LNCAP (cell line): Measurements from ENCODE around the gene ZNF750.
A peak's percentile ranks its signal among the peaks of the same experiment; 100 is the strongest.

ENCODE experiments used
- TF ChIP-seq, protein P1 (sequence below): fragments of 450-650 bp; IDR thresholded peaks from 2 replicates; pipeline ENCODE4 v1.5.1; 2017; ENCODE audit warnings: mild to moderate bottlenecking

The ZNF750 gene

DNA sequence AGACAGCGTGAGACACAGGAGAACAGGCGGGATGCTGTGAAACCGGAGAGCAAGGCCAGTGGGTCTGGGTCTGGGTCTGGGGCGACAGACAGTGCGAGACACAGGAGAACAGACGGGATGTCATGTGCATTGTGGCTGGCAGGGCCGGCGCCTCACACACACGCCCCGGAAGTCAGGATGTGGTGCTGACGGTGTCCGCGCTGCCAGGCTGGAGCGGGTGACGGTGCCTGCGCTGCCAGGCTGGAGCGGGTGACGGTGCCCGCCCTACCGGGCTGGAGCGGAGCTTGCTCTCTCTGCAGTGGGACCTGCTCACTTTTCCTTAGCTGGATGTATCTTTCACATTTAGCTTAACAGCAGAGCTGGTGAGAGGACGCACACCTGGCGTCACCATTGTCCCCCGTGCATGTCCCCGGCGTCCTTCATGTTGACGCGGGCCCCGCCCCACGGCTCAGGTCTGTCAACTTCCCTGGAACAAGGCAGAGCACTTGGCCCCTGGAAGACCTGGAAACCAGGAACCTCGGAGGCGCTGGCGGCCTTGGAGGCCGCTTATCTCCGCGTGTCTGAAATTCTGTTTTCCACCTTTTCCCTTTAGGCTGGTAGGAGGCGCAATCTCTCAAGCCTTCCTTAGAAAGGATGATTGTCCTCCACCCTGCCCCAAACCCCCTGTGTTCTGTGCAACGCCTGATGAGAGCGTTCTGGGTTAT is 43.0 kb upstream of the ZNF750 start:
- TF ChIP-seq, protein P1, sequence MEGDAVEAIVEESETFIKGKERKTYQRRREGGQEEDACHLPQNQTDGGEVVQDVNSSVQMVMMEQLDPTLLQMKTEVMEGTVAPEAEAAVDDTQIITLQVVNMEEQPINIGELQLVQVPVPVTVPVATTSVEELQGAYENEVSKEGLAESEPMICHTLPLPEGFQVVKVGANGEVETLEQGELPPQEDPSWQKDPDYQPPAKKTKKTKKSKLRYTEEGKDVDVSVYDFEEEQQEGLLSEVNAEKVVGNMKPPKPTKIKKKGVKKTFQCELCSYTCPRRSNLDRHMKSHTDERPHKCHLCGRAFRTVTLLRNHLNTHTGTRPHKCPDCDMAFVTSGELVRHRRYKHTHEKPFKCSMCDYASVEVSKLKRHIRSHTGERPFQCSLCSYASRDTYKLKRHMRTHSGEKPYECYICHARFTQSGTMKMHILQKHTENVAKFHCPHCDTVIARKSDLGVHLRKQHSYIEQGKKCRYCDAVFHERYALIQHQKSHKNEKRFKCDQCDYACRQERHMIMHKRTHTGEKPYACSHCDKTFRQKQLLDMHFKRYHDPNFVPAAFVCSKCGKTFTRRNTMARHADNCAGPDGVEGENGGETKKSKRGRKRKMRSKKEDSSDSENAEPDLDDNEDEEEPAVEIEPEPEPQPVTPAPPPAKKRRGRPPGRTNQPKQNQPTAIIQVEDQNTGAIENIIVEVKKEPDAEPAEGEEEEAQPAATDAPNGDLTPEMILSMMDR, result peak; percentile 16; the same call in 1 of the 2 replicates

DNA sequence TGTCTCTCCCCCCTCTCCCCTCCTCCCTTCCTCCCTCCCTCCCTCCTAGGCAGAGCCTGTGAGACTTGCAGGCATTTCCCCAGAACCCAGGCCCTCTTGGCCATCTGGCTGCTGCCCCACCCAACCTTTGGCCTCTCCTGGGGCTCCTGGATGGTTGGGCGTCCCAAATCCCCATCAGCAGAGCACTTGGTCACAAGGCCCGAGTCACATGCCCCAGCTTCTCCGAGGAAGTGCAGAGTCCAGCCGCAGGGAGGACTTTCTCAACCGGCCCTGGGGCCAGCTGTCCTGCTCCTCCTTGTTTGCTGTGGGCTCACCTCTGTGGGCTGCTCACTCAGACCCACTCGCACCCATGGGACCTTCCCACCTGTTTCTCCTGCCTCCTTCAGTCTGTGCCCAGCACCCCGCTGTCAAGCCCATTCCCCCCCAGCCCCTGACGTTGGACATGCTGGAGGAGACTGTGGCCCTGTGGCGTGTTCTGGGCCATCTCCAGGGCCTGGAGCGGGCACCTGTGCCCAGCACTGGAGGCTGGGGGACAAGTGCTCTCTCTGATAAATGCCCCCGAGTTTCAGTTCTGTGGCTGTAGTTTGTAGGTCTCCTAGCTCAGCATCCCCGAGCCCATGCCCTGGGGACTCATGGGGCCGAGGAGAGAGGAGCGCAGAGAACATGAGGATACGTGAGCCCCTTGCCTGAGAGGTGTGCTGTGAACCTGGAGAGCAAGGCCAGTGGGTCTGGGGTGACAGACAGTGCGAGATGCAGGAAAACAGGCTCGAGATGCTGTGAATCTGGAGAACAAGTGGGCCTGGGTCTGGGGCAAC is 42.3 kb upstream of the ZNF750 start:
- TF ChIP-seq, protein P1, result no peak

DNA sequence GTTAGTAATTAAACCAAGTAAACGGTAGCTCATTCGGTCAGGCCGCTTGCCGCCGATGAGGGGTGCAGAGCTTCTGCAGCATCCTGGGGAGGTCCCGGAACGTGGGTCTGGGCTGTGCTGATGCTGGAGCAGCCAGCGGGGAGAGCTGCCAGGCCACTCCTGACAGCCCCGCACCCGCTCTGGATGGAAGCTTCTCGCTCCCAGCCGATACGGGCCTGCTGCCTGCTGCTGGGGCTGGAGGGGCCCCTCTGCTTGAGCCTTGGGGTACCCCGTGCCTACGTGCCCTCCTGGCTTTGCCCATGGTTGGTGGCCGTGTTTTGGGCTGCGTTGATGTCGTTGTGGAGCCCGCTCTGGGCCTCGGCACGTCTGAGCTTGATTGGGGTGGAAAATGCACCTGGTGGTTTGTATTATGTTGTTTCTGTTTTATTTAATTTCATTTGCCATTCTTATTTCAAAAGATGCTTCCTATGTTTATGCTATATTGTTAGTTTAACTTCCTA is 41.6 kb upstream of the ZNF750 start:
- TF ChIP-seq, protein P1, result no peak

DNA sequence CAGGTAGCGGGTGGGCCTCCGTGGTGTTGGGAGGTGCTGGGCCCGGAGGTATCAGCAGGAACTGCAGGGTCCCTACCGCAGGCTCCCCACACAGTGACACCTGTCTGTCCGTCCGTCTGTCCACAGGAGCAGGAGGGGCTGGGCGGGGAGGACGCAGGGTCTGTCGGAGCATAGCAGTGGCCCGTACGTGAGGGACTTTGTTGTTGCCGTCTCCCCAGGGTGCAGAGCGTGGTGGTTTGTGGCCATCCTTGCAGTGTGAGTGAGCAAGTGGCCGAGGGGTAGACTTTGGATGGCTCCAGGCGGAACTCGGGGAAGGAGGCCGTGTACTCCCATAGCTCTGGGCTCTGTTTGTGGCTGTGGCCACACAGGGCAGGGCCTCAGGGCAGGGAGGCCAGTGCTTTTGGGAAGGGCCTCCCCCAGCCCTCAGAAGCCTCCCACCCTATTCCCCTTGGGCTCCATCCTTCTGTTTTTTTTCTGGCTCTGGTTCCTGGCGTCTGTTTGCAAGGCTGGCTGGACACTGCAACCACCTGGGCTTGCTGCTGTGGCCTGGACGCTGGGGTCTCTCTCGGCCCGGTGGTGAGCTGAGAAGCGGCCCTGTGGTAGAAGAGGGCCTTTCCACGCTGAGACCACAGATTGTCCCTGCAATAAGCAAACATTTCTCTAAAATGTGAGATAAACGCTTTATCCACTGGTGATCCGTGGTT is 41.0 kb upstream of the ZNF750 start:
- TF ChIP-seq, protein P1, result no peak

DNA sequence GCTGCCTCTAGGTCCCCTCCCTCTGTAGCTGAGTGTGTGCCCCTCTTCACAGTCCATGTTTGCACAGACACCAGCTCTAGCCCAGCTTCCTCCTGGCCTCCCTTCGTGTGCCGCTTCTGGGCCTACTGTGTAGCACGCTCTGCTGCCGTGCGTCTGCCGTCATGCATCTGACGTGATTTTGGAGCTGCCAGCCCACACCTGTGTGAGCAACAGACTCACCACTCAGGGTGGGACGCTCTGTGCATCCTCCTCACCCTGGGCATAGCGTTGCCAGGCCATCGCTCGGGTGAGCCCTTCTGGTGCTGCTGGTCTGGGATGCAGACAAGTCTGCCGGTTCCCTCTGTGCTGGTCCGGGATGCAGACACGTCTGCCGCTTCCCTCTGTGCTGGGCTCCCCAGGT is 39.4 kb upstream of the ZNF750 start:
- TF ChIP-seq, protein P1, result no peak

DNA sequence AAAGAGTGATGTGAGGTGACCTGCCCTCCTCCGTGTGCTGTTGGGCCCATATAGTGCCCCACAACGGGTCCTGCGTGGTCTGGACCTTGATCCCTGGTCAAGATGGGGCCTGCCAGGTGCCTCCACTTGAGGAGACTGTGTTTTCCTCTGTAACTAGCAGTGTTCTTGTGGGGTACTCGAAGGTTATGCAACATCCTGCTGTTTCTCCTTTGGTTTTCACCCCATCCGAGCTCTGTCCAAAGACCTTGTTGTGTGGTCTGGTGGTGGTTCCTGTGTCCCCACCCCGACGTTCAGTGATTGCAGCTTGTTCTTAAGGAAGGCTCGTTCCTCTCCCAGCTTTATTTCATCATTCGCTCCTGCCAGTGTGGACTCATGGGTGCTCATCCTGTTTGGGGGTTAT is 38.7 kb upstream of the ZNF750 start:
- TF ChIP-seq, protein P1, result no peak

DNA sequence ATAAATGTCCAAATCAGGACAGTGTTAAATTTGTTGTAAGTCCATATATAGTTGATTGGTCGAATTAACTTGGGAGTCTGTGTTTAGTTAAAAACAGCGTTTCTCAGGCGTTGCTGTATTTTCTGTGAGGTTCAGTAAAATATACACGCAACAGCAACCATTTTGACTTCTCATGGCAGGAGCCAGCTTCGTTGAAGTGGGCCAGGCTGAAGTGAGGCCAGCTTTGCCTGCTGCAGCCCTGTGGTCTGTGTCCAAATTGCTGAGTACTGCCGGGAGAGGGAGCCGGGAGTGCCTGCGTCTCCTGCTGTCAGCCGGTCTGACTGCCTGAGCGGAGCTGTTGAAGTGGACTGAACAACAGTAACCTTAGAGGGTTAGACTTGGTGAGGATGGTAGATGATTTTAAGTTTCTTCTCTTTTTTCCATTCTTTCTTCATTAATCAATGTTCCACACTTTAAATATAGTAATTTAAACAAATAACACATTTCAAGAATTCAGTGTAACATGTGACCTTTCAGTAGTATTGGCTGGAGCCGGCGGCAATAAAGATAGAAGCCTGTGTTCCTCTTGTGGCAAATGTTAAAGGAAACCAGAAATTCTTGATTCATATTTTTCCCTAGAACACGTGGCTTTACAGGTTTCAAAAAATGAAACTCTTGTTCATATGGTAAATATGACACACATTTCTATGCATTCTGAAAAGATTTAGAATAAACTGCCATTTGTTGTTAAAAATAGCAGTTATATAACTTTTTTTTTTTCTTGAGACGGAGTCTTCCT is 37.0 kb upstream of the ZNF750 start:
- TF ChIP-seq, protein P1, result peak; percentile 56
